ENCODE results near the gene HOXD12. TPM values are rescaled to one million over a fixed set of nuclear protein-coding genes. Genes with fewer than 3 reads are reported as not detected.

HOXD12 gene
- total RNA-seq, 1 experiment from 2014 or later, result 0.13 TPM

DNA sequence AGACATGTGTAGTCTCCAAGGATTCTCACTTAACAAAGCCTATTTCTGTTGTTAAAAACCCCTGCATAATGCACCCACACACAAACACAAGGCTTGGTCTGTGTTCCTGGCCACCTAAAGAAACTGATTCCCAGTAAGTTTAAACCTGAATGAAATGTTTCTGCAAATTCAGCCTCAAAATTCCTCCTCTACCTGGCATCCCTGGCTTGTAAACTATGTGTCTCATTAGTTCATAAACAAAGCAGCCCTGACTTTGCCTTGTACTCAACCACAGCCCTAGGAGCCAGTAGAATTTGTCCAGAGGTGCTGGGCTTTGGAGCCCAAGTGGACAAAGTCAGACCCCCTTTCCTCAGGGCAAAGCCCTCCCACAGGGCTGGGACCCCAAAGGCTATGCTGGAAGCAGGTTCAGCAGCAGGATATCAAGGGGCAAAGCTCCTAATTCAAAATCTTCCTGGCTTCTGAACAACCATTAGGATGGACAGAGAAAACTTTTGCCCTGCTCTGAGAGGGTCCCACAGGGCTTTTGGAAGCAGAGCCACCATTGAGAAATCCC lies 9.7 kb upstream of the HOXD12 start:
- no peaks in the 10 kb centered on the region for H3K9me3 ChIP-seq (ENCODE audit: control insufficient read depth, insufficient read depth, low read depth, low read length)
- in situ Hi-C loops (cut with HindIII; ENCODE audit: low pct_unique_long_range_greater_than_20kb, low sequenced_read_pairs) (no loop called here), intact Hi-C loops (cut with micrococcal nuclease; ENCODE audit: unreplicated experiment) (loop anchor here (2.0 to 10.0 kb wide), 3 partner anchors 125 to 723 kb away; no protein-coding TSS in a partner anchor)
- ChIA-PET CTCF (interaction anchor here (1.4 kb wide), 1 partner anchor 400 kb away, joined by 3 read pairs; no protein-coding TSS in a partner anchor), POLR2A (no interaction called here)
- H3K4me1 ChIP-seq (ENCODE audit: control insufficient read depth, insufficient read depth, low read length), result peaks cover 9% of the 10 kb centered on the region
- H3K36me3 ChIP-seq (ENCODE audit: control insufficient read depth, insufficient read depth, low read length), result no peaks in the 10 kb centered on the region
- TF ChIP-seq SIN3A (IDR thresholded peaks at IDR 0.05; ENCODE audit: borderline replicate concordance, insufficient read depth, low read depth, low read length), result no peak
- no peak for TF ChIP-seq POLR2AphosphoS5 (IDR thresholded peaks at IDR 0.05; ENCODE audit: low read depth, low read length)
- TF ChIP-seq, protein P1, sequence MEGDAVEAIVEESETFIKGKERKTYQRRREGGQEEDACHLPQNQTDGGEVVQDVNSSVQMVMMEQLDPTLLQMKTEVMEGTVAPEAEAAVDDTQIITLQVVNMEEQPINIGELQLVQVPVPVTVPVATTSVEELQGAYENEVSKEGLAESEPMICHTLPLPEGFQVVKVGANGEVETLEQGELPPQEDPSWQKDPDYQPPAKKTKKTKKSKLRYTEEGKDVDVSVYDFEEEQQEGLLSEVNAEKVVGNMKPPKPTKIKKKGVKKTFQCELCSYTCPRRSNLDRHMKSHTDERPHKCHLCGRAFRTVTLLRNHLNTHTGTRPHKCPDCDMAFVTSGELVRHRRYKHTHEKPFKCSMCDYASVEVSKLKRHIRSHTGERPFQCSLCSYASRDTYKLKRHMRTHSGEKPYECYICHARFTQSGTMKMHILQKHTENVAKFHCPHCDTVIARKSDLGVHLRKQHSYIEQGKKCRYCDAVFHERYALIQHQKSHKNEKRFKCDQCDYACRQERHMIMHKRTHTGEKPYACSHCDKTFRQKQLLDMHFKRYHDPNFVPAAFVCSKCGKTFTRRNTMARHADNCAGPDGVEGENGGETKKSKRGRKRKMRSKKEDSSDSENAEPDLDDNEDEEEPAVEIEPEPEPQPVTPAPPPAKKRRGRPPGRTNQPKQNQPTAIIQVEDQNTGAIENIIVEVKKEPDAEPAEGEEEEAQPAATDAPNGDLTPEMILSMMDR (IDR thresholded peaks at IDR 0.05), result no peak
- TF ChIP-seq, protein P2, sequence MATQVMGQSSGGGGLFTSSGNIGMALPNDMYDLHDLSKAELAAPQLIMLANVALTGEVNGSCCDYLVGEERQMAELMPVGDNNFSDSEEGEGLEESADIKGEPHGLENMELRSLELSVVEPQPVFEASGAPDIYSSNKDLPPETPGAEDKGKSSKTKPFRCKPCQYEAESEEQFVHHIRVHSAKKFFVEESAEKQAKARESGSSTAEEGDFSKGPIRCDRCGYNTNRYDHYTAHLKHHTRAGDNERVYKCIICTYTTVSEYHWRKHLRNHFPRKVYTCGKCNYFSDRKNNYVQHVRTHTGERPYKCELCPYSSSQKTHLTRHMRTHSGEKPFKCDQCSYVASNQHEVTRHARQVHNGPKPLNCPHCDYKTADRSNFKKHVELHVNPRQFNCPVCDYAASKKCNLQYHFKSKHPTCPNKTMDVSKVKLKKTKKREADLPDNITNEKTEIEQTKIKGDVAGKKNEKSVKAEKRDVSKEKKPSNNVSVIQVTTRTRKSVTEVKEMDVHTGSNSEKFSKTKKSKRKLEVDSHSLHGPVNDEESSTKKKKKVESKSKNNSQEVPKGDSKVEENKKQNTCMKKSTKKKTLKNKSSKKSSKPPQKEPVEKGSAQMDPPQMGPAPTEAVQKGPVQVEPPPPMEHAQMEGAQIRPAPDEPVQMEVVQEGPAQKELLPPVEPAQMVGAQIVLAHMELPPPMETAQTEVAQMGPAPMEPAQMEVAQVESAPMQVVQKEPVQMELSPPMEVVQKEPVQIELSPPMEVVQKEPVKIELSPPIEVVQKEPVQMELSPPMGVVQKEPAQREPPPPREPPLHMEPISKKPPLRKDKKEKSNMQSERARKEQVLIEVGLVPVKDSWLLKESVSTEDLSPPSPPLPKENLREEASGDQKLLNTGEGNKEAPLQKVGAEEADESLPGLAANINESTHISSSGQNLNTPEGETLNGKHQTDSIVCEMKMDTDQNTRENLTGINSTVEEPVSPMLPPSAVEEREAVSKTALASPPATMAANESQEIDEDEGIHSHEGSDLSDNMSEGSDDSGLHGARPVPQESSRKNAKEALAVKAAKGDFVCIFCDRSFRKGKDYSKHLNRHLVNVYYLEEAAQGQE (IDR thresholded peaks at IDR 0.05; ENCODE audit: insufficient read depth in 1 of 2, low read depth in 2 of 2, low read length in 1 of 2), result no peak
- BruUV-seq (replicated peaks), result no TSS peak
- H3K27ac ChIP-seq (ENCODE audit: low read length), result no peak overlapping the region
- DNase-seq (ENCODE audit: low read depth, low spot score), result no peak
- no peak overlapping the region for H3K4me3 ChIP-seq (ENCODE audit: low read depth in 2 of 2, low read length in 2 of 2)
- ATAC-seq, result no peak
- peaks cover 27% of the 10 kb centered on the region for H3K27me3 ChIP-seq (ENCODE audit: control insufficient read depth, insufficient read depth, low read length)

DNA sequence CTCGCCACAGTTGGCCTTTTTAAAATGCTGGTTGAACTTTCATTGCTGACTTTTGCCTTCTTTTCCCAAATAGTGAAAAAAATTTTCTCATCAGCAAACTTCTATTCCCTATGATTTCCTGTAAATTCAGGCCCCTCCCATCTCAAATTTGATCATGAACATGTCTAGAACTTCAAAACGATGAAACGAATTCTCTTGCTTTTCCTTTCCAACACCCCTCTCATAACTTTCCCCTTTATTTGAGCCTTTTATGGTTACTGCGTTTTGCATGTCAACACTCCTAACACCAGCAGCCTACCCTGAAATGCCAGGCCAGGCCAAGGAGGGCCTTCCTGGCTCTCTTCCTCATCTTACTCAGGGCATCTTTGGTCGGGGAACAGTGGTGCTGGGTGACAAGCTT lies 8.7 kb upstream of the HOXD12 start:
- H3K27me3 ChIP-seq (ENCODE audit: control insufficient read depth, insufficient read depth, low read length), result peaks cover 23% of the 10 kb centered on the region
- ATAC-seq, result no peak
- H3K9me3 ChIP-seq (ENCODE audit: control insufficient read depth, insufficient read depth, low read depth, low read length), result no peaks in the 10 kb centered on the region
- in situ Hi-C loops (cut with HindIII; ENCODE audit: low pct_unique_long_range_greater_than_20kb, low sequenced_read_pairs), result no loop called here
- H3K27ac ChIP-seq (ENCODE audit: low read length), result no peak overlapping the region
- ChIA-PET CTCF (no interaction called here), POLR2A (no interaction called here)
- no peak for DNase-seq (ENCODE audit: low read depth, low spot score)
- BruUV-seq (replicated peaks), result no TSS peak
- no peaks in the 10 kb centered on the region for H3K36me3 ChIP-seq (ENCODE audit: control insufficient read depth, insufficient read depth, low read length)
- H3K4me1 ChIP-seq (ENCODE audit: control insufficient read depth, insufficient read depth, low read length), result peaks cover 7% of the 10 kb centered on the region
- intact Hi-C loops (cut with micrococcal nuclease; ENCODE audit: unreplicated experiment), result no loop called here
- no peak overlapping the region for H3K4me3 ChIP-seq (ENCODE audit: low read depth in 2 of 2, low read length in 2 of 2)
- TF ChIP-seq SIN3A (IDR thresholded peaks at IDR 0.05; ENCODE audit: borderline replicate concordance, insufficient read depth, low read depth, low read length) (no peak), POLR2AphosphoS5 (IDR thresholded peaks at IDR 0.05; ENCODE audit: low read depth, low read length) (no peak), TCF7L2 (IDR thresholded peaks at IDR 0.05; ENCODE audit: low read depth, low read length) (no peak)
- TF ChIP-seq, protein P1 (IDR thresholded peaks at IDR 0.05), result no peak
- TF ChIP-seq, protein P2 (IDR thresholded peaks at IDR 0.05; ENCODE audit: insufficient read depth in 1 of 2, low read depth in 2 of 2, low read length in 1 of 2), result no peak

Data from Panc1 (cell line).